ENCODE data around the gene ZNF71. TPM values are rescaled to one million over a fixed set of nuclear protein-coding genes. Genes with fewer than 3 reads are reported as not detected.

ZNF71 gene
- total RNA-seq, 2 experiments from 2014 or later = 4.5 to 6.2 TPM

DNA sequence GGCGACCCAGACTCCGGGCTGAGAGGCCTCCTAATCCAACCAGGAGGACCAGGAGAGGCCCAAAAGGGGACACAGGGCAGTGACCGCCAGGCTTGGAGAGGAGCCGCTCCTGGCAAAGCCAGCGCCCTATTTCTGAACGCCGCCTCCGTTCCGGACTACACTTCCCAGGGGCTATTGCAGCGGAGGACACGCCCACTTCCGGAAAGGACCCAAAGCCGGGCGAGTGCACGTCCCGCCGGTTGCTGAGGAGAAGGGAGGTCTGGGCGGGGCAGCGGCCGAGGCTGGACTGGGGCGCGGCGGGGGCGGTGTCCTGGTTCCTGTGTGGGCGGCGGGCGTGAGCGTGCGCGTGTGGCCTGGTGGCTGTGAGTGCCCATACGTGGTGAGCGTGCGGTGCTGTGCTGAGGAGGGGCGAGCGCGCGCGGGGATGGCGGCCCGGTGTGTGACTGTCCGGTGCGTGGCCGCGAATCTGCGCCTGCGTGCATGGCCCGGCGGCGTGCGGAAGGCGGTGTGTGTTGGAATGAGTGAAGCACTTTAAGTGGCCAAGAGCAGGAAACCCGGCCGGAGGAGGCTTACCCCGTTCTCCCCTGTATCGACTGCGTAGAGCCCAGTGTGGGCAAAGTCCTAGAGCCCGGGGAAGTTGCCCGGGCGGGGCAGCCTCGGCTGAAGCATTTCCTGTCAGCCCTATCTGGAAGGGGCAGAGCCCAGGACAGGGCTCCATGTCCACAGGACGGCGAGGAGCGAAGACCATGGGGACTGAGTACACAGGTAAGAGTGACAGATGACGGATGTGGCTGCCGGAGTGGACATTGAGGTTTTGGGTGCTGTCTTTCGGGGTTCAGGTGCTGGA is 27.6 kb upstream of the ZNF71 start, which contains the start of gene ZNF470:
Gene ZNF470, plus strand, starts transcription at position 195 of the 847 bp plus-strand sequence. CDS start 2,844 bp downstream, outside the sequence.
- no peak within 1 kb of the TSS for H3K27ac ChIP-seq (ENCODE audit: low read depth, low read length, poor library complexity, severe bottlenecking)
- CTCF ChIA-PET (ENCODE audit: unreplicated experiment) = no interaction called here
- peaks cover 14% of the 10 kb centered on the region for H3K9me3 ChIP-seq (ENCODE audit: low read length)

DNA sequence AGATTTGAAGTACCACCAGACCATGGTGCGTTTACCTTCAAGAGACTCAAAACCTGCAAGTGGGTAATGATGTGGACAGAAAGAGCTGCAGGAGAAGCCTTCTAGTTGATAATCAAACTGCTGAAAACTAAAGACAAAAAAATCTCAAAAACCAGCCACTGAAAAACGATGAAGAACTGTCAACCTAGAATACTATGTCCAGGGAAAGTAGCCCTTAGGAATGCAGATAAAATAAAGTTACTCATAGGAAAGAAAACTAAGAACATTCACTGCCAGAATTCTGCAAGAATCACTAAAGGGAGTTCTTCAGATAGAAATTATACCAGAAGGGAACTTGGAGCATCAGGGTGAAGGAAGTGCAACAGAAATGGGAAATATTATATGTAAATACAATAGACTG is 22.5 kb upstream of the ZNF71 start:
- TF ChIP-seq, protein P1, sequence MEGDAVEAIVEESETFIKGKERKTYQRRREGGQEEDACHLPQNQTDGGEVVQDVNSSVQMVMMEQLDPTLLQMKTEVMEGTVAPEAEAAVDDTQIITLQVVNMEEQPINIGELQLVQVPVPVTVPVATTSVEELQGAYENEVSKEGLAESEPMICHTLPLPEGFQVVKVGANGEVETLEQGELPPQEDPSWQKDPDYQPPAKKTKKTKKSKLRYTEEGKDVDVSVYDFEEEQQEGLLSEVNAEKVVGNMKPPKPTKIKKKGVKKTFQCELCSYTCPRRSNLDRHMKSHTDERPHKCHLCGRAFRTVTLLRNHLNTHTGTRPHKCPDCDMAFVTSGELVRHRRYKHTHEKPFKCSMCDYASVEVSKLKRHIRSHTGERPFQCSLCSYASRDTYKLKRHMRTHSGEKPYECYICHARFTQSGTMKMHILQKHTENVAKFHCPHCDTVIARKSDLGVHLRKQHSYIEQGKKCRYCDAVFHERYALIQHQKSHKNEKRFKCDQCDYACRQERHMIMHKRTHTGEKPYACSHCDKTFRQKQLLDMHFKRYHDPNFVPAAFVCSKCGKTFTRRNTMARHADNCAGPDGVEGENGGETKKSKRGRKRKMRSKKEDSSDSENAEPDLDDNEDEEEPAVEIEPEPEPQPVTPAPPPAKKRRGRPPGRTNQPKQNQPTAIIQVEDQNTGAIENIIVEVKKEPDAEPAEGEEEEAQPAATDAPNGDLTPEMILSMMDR (conservative IDR thresholded peaks at IDR 0.05; ENCODE audit: low read length) = no peak
- no peak for TF ChIP-seq EZH2phosphoT487 (IDR thresholded peaks at IDR 0.05; ENCODE audit: borderline replicate concordance, low read depth, low read length)
- no peak for DNase-seq (ENCODE audit: low spot score)
- intact Hi-C loops (cut with micrococcal nuclease; ENCODE audit: unreplicated experiment) = no loop called here
- no peaks in the 10 kb centered on the region for H3K9me2 ChIP-seq (ENCODE audit: insufficient read depth, low read length)
- no peaks in the 10 kb centered on the region for H4K20me1 ChIP-seq (ENCODE audit: insufficient read depth, low read length)
- H3K9me3 ChIP-seq (ENCODE audit: low read length) = peaks cover 26% of the 10 kb centered on the region
- H3K27ac ChIP-seq (ENCODE audit: low read depth, low read length, poor library complexity, severe bottlenecking) = no peak overlapping the region
- no peak overlapping the region for H3K4me2 ChIP-seq (ENCODE audit: low read length)
- H2AFZ ChIP-seq (ENCODE audit: low read length) = no peak overlapping the region
- no peaks in the 10 kb centered on the region for H3K4me1 ChIP-seq (ENCODE audit: insufficient read depth, low read length, poor library complexity, severe bottlenecking)
- BruUV-seq (replicated peaks) = no TSS peak
- no peaks in the 10 kb centered on the region for H3K79me2 ChIP-seq (ENCODE audit: insufficient read depth, low read depth, low read length)
- ChIA-PET CTCF (ENCODE audit: unreplicated experiment) (no interaction called here), POLR2A (no interaction called here)
- H3K4me3 ChIP-seq (ENCODE audit: low read depth, low read length, poor library complexity, severe bottlenecking) = no peak overlapping the region
- H3K36me3 ChIP-seq (ENCODE audit: insufficient read depth, low read length) = no peaks in the 10 kb centered on the region

More for the DNA sequence above, 27.6 kb upstream of the ZNF71 start, which contains the start of gene ZNF470:
- TF ChIP-seq, protein P1 (conservative IDR thresholded peaks at IDR 0.05; ENCODE audit: low read length) = no peak
- no peak for TF ChIP-seq EZH2phosphoT487 (IDR thresholded peaks at IDR 0.05; ENCODE audit: borderline replicate concordance, low read depth, low read length)
- BruUV-seq (replicated peaks) = no TSS peak
- Histone ChIP-seq H2AFZ (ENCODE audit: low read length) (peak within 1 kb of the TSS; percentile 97), H3K4me2 (ENCODE audit: low read length) (peak within 1 kb of the TSS; percentile 55), H3K36me3 (ENCODE audit: insufficient read depth, low read length) (no peaks in the 10 kb centered on the region), H4K20me1 (ENCODE audit: insufficient read depth, low read length) (no peaks in the 10 kb centered on the region), H3K4me1 (ENCODE audit: insufficient read depth, low read length, poor library complexity, severe bottlenecking) (no peaks in the 10 kb centered on the region), H3K79me2 (ENCODE audit: insufficient read depth, low read depth, low read length) (no peaks in the 10 kb centered on the region), H3K9me2 (ENCODE audit: insufficient read depth, low read length) (no peaks in the 10 kb centered on the region), H3K4me3 (ENCODE audit: low read depth, low read length, poor library complexity, severe bottlenecking) (peak within 1 kb of the TSS; percentile 76)
- intact Hi-C loops (cut with micrococcal nuclease; ENCODE audit: unreplicated experiment) = no loop called here
- POLR2A ChIA-PET = no interaction called here
- DNase-seq (ENCODE audit: low spot score) = peak; percentile 80

DNA sequence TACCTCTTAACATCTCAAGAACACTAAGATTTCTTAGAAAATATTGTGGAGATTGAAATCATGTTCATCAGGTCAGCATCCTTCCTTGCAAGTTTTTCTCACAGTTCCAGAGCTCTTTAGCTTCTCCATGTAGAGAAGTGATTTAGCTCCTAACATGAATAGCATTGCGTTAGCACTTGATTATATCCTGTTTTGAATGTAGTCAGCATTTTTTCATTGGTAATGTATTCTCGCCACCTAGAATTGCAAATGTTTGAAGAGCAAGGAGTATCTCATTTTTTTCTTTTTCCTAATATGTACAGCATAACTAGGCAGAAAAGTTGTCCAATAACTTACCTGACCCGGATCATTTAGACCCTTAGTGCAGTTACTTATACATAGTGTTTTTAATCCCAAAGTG is 21.2 kb upstream of the ZNF71 start:
- DNase-seq (ENCODE audit: low spot score) = no peak
- CTCF ChIA-PET (ENCODE audit: unreplicated experiment) = no interaction called here

More for the DNA sequence above, 21.2 kb upstream of the ZNF71 start:
- no peak overlapping the region for H3K4me2 ChIP-seq (ENCODE audit: low read length)
- BruUV-seq (replicated peaks) = no TSS peak
- TF ChIP-seq EZH2phosphoT487 (IDR thresholded peaks at IDR 0.05; ENCODE audit: borderline replicate concordance, low read depth, low read length) = no peak
- TF ChIP-seq, protein P1 (conservative IDR thresholded peaks at IDR 0.05; ENCODE audit: low read length) = no peak
- intact Hi-C loops (cut with micrococcal nuclease; ENCODE audit: unreplicated experiment) = no loop called here
- no peak overlapping the region for H3K4me3 ChIP-seq (ENCODE audit: low read depth, low read length, poor library complexity, severe bottlenecking)
- no peak overlapping the region for H2AFZ ChIP-seq (ENCODE audit: low read length)
- POLR2A ChIA-PET = no interaction called here
- H3K9me2 ChIP-seq (ENCODE audit: insufficient read depth, low read length) = no peaks in the 10 kb centered on the region
- H3K27ac ChIP-seq (ENCODE audit: low read depth, low read length, poor library complexity, severe bottlenecking) = no peak overlapping the region
- no peaks in the 10 kb centered on the region for H4K20me1 ChIP-seq (ENCODE audit: insufficient read depth, low read length)
- peaks cover 27% of the 10 kb centered on the region for H3K9me3 ChIP-seq (ENCODE audit: low read length)
- H3K36me3 ChIP-seq (ENCODE audit: insufficient read depth, low read length) = no peaks in the 10 kb centered on the region
- no peaks in the 10 kb centered on the region for H3K4me1 ChIP-seq (ENCODE audit: insufficient read depth, low read length, poor library complexity, severe bottlenecking)
- H3K79me2 ChIP-seq (ENCODE audit: insufficient read depth, low read depth, low read length) = no peaks in the 10 kb centered on the region
